HEK293T (cell line): ENCODE data around the gene UCHL5.

Source experiments
- CTCF ChIA-PET: fragments of 350-600 bp; formaldehyde crosslinking; extraction: SDS; loops from one replicate; lab custom pipeline; 2021; ENCODE audit warnings: antibody characterized with exemption, inconsistent platforms; lab: Yijun Ruan, JAX
- POLR2A ChIA-PET: fragments of 350-600 bp; formaldehyde crosslinking; extraction: SDS; loops from one replicate; lab custom pipeline; 2020; ENCODE audit warnings: antibody characterized with exemption, inconsistent platforms; lab: Yijun Ruan, JAX
- DNase-seq: peaks from one replicate; pipeline ENCODE4 v3.0.0; 2012; ENCODE audit warnings: mixed read lengths; ENCODE audit errors: extremely low spot score
- ARNT ChIP-seq: fragments of 450-650 bp; IDR thresholded peaks from 2 replicates; pipeline ENCODE4 v1.6.1; 2017; ENCODE audit warnings: mild to moderate bottlenecking
- BHLHE40 ChIP-seq: fragments of 450-650 bp; IDR thresholded peaks from 2 replicates; pipeline ENCODE4 v1.6.1; 2016; ENCODE audit warnings: mild to moderate bottlenecking, moderate library complexity, borderline replicate concordance
- CTBP1 ChIP-seq: fragments of 450-650 bp; IDR thresholded peaks from 2 replicates; pipeline ENCODE4 v1.6.1; 2016; ENCODE audit warnings: borderline replicate concordance
- ELF4 ChIP-seq: fragments of 450-650 bp; IDR thresholded peaks from 2 replicates; pipeline ENCODE4 v1.6.1; 2017; ENCODE audit warnings: antibody characterized with exemption
- FOXA1 ChIP-seq: fragments of 450-650 bp; IDR thresholded peaks from 2 replicates; pipeline ENCODE4 v1.6.1; 2016; ENCODE audit warnings: mild to moderate bottlenecking
- FOXK2 ChIP-seq: fragments of 450-650 bp; IDR thresholded peaks from 2 replicates; pipeline ENCODE4 v1.6.1; 2016; ENCODE audit warnings: mild to moderate bottlenecking
- FOXM1 ChIP-seq: fragments of 450-650 bp; IDR thresholded peaks from 2 replicates; pipeline ENCODE4 v1.6.1; 2017; ENCODE audit warnings: mild to moderate bottlenecking, borderline replicate concordance
- HDGF ChIP-seq: fragments of 450-650 bp; IDR thresholded peaks from 2 replicates; pipeline ENCODE4 v1.6.1; 2017; ENCODE audit warnings: antibody characterized with exemption, borderline replicate concordance
- L3MBTL2 ChIP-seq: fragments of 450-650 bp; conservative IDR thresholded peaks from 2 replicates; pipeline ENCODE4 v1.6.1; 2016; ENCODE audit warnings: mild to moderate bottlenecking
- LEF1 ChIP-seq: fragments of 450-650 bp; IDR thresholded peaks from 2 replicates; pipeline ENCODE4 v1.6.1; 2017; ENCODE audit warnings: mild to moderate bottlenecking, borderline replicate concordance
- NFRKB ChIP-seq: fragments of 450-650 bp; IDR thresholded peaks from 2 replicates; pipeline ENCODE4 v1.6.1; 2016; ENCODE audit warnings: mild to moderate bottlenecking, moderate library complexity
- PKNOX1 ChIP-seq: fragments of 450-650 bp; IDR thresholded peaks from 2 replicates; pipeline ENCODE4 v1.6.1; 2016
- SP1 ChIP-seq: fragments of 450-650 bp; IDR thresholded peaks from 2 replicates; pipeline ENCODE4 v1.6.1; 2017
- SUZ12 ChIP-seq: fragments of 450-650 bp; IDR thresholded peaks from 2 replicates; pipeline ENCODE4 v1.6.1; 2016; ENCODE audit warnings: mild to moderate bottlenecking
- TARDBP ChIP-seq: fragments of 450-650 bp; IDR thresholded peaks from 2 replicates; pipeline ENCODE4 v1.6.1; 2016
- ZNF384 ChIP-seq: fragments of 450-650 bp; IDR thresholded peaks from 2 replicates; pipeline ENCODE4 v1.6.1; 2016

UCHL5 gene

GRCh38 chr1:192967211-192967877 lies 91.8 kb downstream of the UCHL5 start:
- POLR2A ChIA-PET, result no interaction called here
- DNase-seq, result no peak

GRCh38 chr1:192966073-192966472 lies 93.1 kb downstream of the UCHL5 start:
- ChIA-PET CTCF (no interaction called here), POLR2A (no interaction called here)
- no peak for DNase-seq
- TF ChIP-seq TARDBP (no peak), NFRKB (no peak), BHLHE40 (no peak), PKNOX1 (no peak), ARNT (no peak), FOXA1 (no peak), HDGF (no peak), FOXM1 (no peak), L3MBTL2 (no peak), CTBP1 (no peak), SP1 (no peak), LEF1 (no peak), ZNF384 (no peak), SUZ12 (no peak), FOXK2 (no peak), ELF4 (no peak)

More at GRCh38 chr1:192967211-192967877, 91.8 kb downstream of the UCHL5 start:
- CTCF ChIA-PET, result no interaction called here
- TF ChIP-seq CTBP1 (no peak), ELF4 (no peak), FOXK2 (no peak), SUZ12 (no peak), NFRKB (no peak), FOXM1 (no peak), ZNF384 (no peak), FOXA1 (no peak)

GRCh38 chr1:192962901-192963300 lies 96.3 kb downstream of the UCHL5 start:
- ChIA-PET POLR2A (no interaction called here), CTCF (no interaction called here)
- TF ChIP-seq PKNOX1 (no peak), SUZ12 (no peak), ELF4 (no peak), FOXK2 (no peak), FOXA1 (no peak), HDGF (no peak), ARNT (no peak), SP1 (no peak), NFRKB (no peak), LEF1 (no peak), ZNF384 (no peak), L3MBTL2 (no peak), BHLHE40 (no peak), CTBP1 (no peak), TARDBP (no peak), FOXM1 (no peak)
- no peak for DNase-seq
